Nephron (organoid): ENCODE results near the gene RAD51C.
"Not testable (repeated sequence)": the region's sequence is repeated elsewhere in the genome, so short reads cannot be mapped to it uniquely, and the experiment has no call there.

ENCODE experiments used
- H3K27ac Mint-ChIP-seq, 3 experiments: 2 replicates each; pipeline ENCODE4 v1.8.0; 2020; ENCODE audit warnings: mixed read lengths in 3 of 3, mild to moderate bottlenecking in 2 of 3, moderate library complexity in 1 of 3
- H3K27me3 Mint-ChIP-seq: 2 replicates; pipeline ENCODE4 v1.8.0; 2021; ENCODE audit warnings: low read depth, mild to moderate bottlenecking, moderate library complexity, mixed read lengths
- H3K36me3 Mint-ChIP-seq: 2 replicates; pipeline ENCODE4 v1.8.0; 2020; ENCODE audit warnings: low read depth, mixed read lengths
- H3K4me1 Mint-ChIP-seq: 2 replicates; pipeline ENCODE4 v1.8.0; 2020; ENCODE audit warnings: mixed read lengths
- H3K4me3 Mint-ChIP-seq, 3 experiments: 2 replicates each; pipeline ENCODE4 v1.8.0; 2020; ENCODE audit warnings: mild to moderate bottlenecking in 3 of 3, mixed read lengths in 3 of 3, moderate library complexity in 2 of 3
- H3K9me3 Mint-ChIP-seq: 2 replicates; pipeline ENCODE4 v1.8.0; 2020; ENCODE audit warnings: mixed read lengths
- CTCF ChIP-seq, 3 experiments: fragments of 200-600 bp; sonication (generic); IDR thresholded peaks; one replicate each; pipeline ENCODE4 v1.5.0; 2021; ENCODE audit warnings: antibody characterized with exemption in 3 of 3; ENCODE audit not compliant: unreplicated experiment in 3 of 3

Gene RAD51C

DNA sequence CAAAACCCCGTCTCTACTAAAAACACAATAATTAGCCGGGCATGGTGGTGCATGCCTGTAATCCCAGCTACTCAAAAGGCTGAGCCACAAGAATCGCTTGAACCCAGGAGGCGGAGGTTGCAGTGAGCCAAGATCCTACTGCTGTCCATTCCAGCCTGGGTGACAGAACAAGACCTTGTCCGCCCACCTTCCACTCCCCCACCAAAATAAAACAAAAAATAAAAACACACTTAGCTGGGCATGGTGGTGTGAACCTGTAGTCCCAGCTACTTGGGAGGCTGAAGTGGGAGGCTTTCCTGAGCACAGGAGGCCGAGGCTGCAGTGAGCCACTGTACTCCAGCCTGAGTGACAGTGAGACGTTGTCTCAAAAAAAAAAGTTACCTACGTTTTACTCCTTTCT, 66.5 kb downstream of the RAD51C start:
- no peaks in the 10 kb centered on the region for H3K9me3 Mint-ChIP-seq
- no peaks in the 10 kb centered on the region for H3K36me3 Mint-ChIP-seq
- H3K27me3 Mint-ChIP-seq = peaks cover 6% of the 10 kb centered on the region
- no peak for TF ChIP-seq CTCF (IDR thresholded peaks at IDR 0.05; ENCODE audit: unreplicated experiment in 3 of 3)
- H3K4me3 Mint-ChIP-seq = peak overlapping the region in 1 of 3 experiments; percentile 49
- H3K4me1 Mint-ChIP-seq = peaks cover 16% of the 10 kb centered on the region
- H3K27ac Mint-ChIP-seq = no peak overlapping the region

- peaks cover 16% of the 10 kb centered on the region for H3K4me1 Mint-ChIP-seq
- H3K27me3 Mint-ChIP-seq = peaks cover 6% of the 10 kb centered on the region
- no peaks in the 10 kb centered on the region for H3K9me3 Mint-ChIP-seq
- no peak overlapping the region for H3K27ac Mint-ChIP-seq
- peak overlapping the region in 1 of 3 experiments; percentile 16 for H3K4me3 Mint-ChIP-seq
- H3K36me3 Mint-ChIP-seq = no peaks in the 10 kb centered on the region
- TF ChIP-seq CTCF (IDR thresholded peaks at IDR 0.05; ENCODE audit: unreplicated experiment in 3 of 3) = no peak
Measured at GRCh38 chr17:58759522-58759921, 67.1 kb downstream of the RAD51C start.

DNA sequence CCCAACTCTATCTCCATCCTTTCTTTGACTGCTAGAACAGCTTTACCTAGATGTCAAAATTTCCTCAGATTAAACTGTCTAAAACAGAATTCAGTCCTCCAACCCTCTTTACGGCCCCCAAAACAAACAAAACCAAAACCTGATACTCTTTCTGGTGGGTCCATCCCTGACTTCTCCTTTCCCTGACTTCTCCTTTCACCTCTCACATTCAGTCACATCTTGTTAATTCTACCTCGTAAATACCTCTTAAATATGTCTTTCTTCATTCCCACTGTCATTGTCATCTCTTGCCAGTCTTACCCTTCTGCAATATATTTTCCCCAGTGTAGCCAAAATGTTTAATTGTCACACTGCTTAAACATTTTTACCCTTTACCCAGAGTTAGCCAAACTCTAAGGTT, 67.8 kb downstream of the RAD51C start:
- TF ChIP-seq CTCF (IDR thresholded peaks at IDR 0.05; ENCODE audit: unreplicated experiment in 3 of 3) = no peak
- Mint-ChIP-seq H3K4me3 (peak overlapping the region in 2 of 3 experiments; percentile 0 to 6), H3K27ac (no peak overlapping the region), H3K4me1 (peaks cover 16% of the 10 kb centered on the region), H3K27me3 (peaks cover 6% of the 10 kb centered on the region), H3K9me3 (no peaks in the 10 kb centered on the region), H3K36me3 (no peaks in the 10 kb centered on the region)

- no peak overlapping the region for H3K4me3 Mint-ChIP-seq
- H3K9me3 Mint-ChIP-seq = no peaks in the 10 kb centered on the region
- TF ChIP-seq CTCF (IDR thresholded peaks at IDR 0.05; ENCODE audit: unreplicated experiment in 3 of 3) = no peak
- no peaks in the 10 kb centered on the region for H3K27me3 Mint-ChIP-seq
- no peaks in the 10 kb centered on the region for H3K36me3 Mint-ChIP-seq
- no peak overlapping the region for H3K27ac Mint-ChIP-seq
- peaks cover 7% of the 10 kb centered on the region for H3K4me1 Mint-ChIP-seq
Measured at GRCh38 chr17:58763263-58763662, 70.9 kb downstream of the RAD51C start.

- H3K4me1 Mint-ChIP-seq = peaks cover 7% of the 10 kb centered on the region
- no peaks in the 10 kb centered on the region for H3K27me3 Mint-ChIP-seq
- peak overlapping the region in 1 of 3 experiments; percentile 24 for H3K27ac Mint-ChIP-seq
- H3K9me3 Mint-ChIP-seq = no peaks in the 10 kb centered on the region
- H3K4me3 Mint-ChIP-seq = no peak overlapping the region
- TF ChIP-seq CTCF (IDR thresholded peaks at IDR 0.05; ENCODE audit: unreplicated experiment in 3 of 3) = no peak
- no peaks in the 10 kb centered on the region for H3K36me3 Mint-ChIP-seq
Measured at GRCh38 chr17:58764373-58764772, 72.0 kb downstream of the RAD51C start.

DNA sequence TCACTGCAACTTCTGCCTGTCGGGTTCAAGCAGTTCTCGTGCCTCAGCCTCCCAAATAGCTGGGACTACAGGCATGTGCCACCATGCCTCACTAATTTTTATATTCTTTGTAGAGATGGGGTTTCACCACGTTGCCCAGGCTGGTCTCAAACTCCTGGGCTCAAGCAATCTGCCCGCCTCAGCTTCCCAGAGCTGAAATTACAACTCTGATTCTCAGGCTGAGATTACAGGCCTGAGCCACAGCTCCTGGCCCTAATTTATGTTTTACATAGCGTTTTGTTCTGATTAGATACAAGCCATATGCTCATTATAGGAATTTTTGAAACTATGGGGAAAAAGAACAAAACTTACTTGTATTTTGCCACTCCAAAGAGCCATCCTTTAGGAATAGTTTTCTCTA, 86.1 kb downstream of the RAD51C start:
- not testable (repeated sequence) for H3K4me3 Mint-ChIP-seq, H3K27me3 Mint-ChIP-seq, H3K9me3 Mint-ChIP-seq

More for the DNA sequence above, 86.1 kb downstream of the RAD51C start:
- H3K27ac Mint-ChIP-seq, H3K36me3 Mint-ChIP-seq, H3K4me1 Mint-ChIP-seq: not testable (repeated sequence)
